Esophagus muscularis mucosa (tissue), 4 donors: ENCODE data around the gene PRKAG2.

ENCODE experiments used
- CTCF ChIP-seq, 3 experiments: fragments of 200-600 bp in 2 of 3; fragments of 450-650 bp in 1 of 3; sonication (generic) in 2 of 3; IDR thresholded peaks; one replicate each; pipeline ENCODE4 v1.5.1; 2017 to 2019; ENCODE audit warnings: antibody characterized with exemption in 3 of 3, mild to moderate bottlenecking in 2 of 3, moderate library complexity in 1 of 3
- EP300 ChIP-seq: sonication (generic); formaldehyde crosslinking; IDR thresholded peaks from one replicate; pipeline ENCODE4 v1.6.1; 2017; ENCODE audit warnings: antibody characterized with exemption
- POLR2A ChIP-seq: fragments of 450-650 bp; IDR thresholded peaks from one replicate; pipeline ENCODE4 v1.6.1; 2017; ENCODE audit warnings: antibody characterized with exemption, moderate library complexity, mild to moderate bottlenecking, low read depth

- TF ChIP-seq CTCF (IDR thresholded peaks at IDR 0.05) (no peak), POLR2A (no peak), EP300 (no peak)
These were observed 38.0 kb downstream of the PRKAG2 start for GRCh38 chr7:151838861-151839381.
